Tibial artery (tissue), 4 donors: ENCODE results near the gene PRPF8.
A peak's percentile ranks its signal among the peaks of the same experiment; 100 is the strongest.

Experiments used
- DNase-seq, 2 donors: peaks; one replicate each; pipeline ENCODE4 v3.0.0-alpha.2; 2019
- H3K27ac ChIP-seq, 2 donors: fragments of 200-600 bp; sonication (generic) in 1 of 2; 1 replicate in 1 of 2; 2 replicates in 1 of 2; pipeline ENCODE4 v1.5.1; 2018 to 2019; ENCODE audit warnings: mild to moderate bottlenecking in 1 of 2
- H3K27me3 ChIP-seq, 2 donors: fragments of 200-600 bp; sonication (generic) in 1 of 2; one replicate each; pipeline versions ENCODE4 v1.5.1 to v1.6.0; 2016 to 2019
- H3K36me3 ChIP-seq, 3 donors: fragments of 200-600 bp; sonication (generic) in 2 of 3; one replicate each; pipeline ENCODE4 v1.5.1; 2016 to 2019; ENCODE audit warnings: mild to moderate bottlenecking in 2 of 3
- H3K4me1 ChIP-seq, 4 donors: fragments of 200-600 bp; sonication (generic) in 2 of 4; 1 replicate in 3 of 4; 2 replicates in 1 of 4; pipeline ENCODE4 v1.5.1; 2016 to 2019
- H3K4me3 ChIP-seq, 2 donors: fragments of 200-600 bp; sonication (generic) in 1 of 2; 1 replicate in 1 of 2; 2 replicates in 1 of 2; pipeline ENCODE4 v1.5.1; 2018 to 2019; ENCODE audit warnings: mild to moderate bottlenecking in 2 of 2
- H3K9me3 ChIP-seq, 3 donors: fragments of 200-600 bp; sonication (generic) in 1 of 3; one replicate each; pipeline ENCODE4 v1.5.1; 2016 to 2019
- CTCF ChIP-seq, 2 experiments: fragments of 200-600 bp in 1 of 2; fragments of 450-650 bp in 1 of 2; IDR thresholded peaks; one replicate each; pipeline ENCODE4 v1.5.1; 2017 to 2019; ENCODE audit warnings: antibody characterized with exemption in 2 of 2, mild to moderate bottlenecking in 1 of 2, moderate library complexity in 1 of 2
- intact Hi-C: fragments of 100-400 bp; cut with DNase I; formaldehyde crosslinking; loops from one replicate; pipeline ENCODE4 v1.15.0; 2023; ENCODE audit warnings: low total_unique reads

The PRPF8 gene

GRCh38 chr17:1624650-1625049 lies 60.0 kb downstream of the PRPF8 start:
- peaks cover 0 to 11% (median 4%) of the 10 kb centered on the region in 3 donors for H3K36me3 ChIP-seq
- H3K4me3 ChIP-seq: no peak overlapping the region
- no peak for TF ChIP-seq CTCF (IDR thresholded peaks at IDR 0.05)
- peaks cover 0 to 32% (median 20%) of the 10 kb centered on the region in 4 donors for H3K4me1 ChIP-seq
- no peak overlapping the region for H3K27ac ChIP-seq
- no peak for DNase-seq
- H3K9me3 ChIP-seq: no peaks in the 10 kb centered on the region
- H3K27me3 ChIP-seq: no peaks in the 10 kb centered on the region
- intact Hi-C loops: no loop called here

GRCh38 chr17:1623057-1623630 lies 61.5 kb downstream of the PRPF8 start:
- no peak for DNase-seq
- intact Hi-C loops: no loop called here
- Histone ChIP-seq H3K36me3 (peaks cover 0 to 19% (median 4%) of the 10 kb centered on the region in 3 donors), H3K27me3 (no peaks in the 10 kb centered on the region), H3K27ac (no peak overlapping the region), H3K4me1 (peaks cover 0 to 24% (median 16%) of the 10 kb centered on the region in 4 donors), H3K9me3 (no peaks in the 10 kb centered on the region), H3K4me3 (no peak overlapping the region)
- TF ChIP-seq CTCF (IDR thresholded peaks at IDR 0.05): no peak

GRCh38 chr17:1621273-1621954 lies 63.3 kb downstream of the PRPF8 start:
- Histone ChIP-seq H3K36me3 (peaks cover 0 to 26% (median 4%) of the 10 kb centered on the region in 3 donors), H3K27ac (no peak overlapping the region), H3K27me3 (no peaks in the 10 kb centered on the region), H3K4me3 (no peak overlapping the region), H3K4me1 (peaks cover 0 to 8% (median 2%) of the 10 kb centered on the region in 4 donors), H3K9me3 (no peaks in the 10 kb centered on the region)
- intact Hi-C loops: no loop called here
- DNase-seq: no peak
- no peak for TF ChIP-seq CTCF (IDR thresholded peaks at IDR 0.05)

GRCh38 chr17:1620486-1620885 lies 64.2 kb downstream of the PRPF8 start:
- Histone ChIP-seq H3K36me3 (peaks cover 0 to 26% (median 7%) of the 10 kb centered on the region in 3 donors), H3K9me3 (no peaks in the 10 kb centered on the region), H3K4me3 (no peak overlapping the region), H3K4me1 (peaks cover 0 to 6% (median 0%) of the 10 kb centered on the region in 4 donors), H3K27me3 (no peaks in the 10 kb centered on the region), H3K27ac (no peak overlapping the region)
- DNase-seq: no peak
- intact Hi-C loops: no loop called here
- TF ChIP-seq CTCF (IDR thresholded peaks at IDR 0.05): no peak

- intact Hi-C loops: no loop called here
- Histone ChIP-seq H3K36me3 (peaks cover 0 to 40% (median 15%) of the 10 kb centered on the region in 3 donors), H3K27me3 (no peaks in the 10 kb centered on the region), H3K27ac (no peak overlapping the region), H3K9me3 (no peaks in the 10 kb centered on the region), H3K4me3 (no peak overlapping the region), H3K4me1 (peaks cover 0 to 6% (median 0%) of the 10 kb centered on the region in 4 donors)
- peak in 1 of 2 donors; percentile 28 for DNase-seq
- TF ChIP-seq CTCF (IDR thresholded peaks at IDR 0.05): no peak
These were observed 67.0 kb downstream of the PRPF8 start for GRCh38 chr17:1617620-1618174.
